ENCODE data around the gene SMIM41.

Gene SMIM41

GRCh38 chr12:52050116-52050757, 29.3 kb upstream of the SMIM41 start:
- DNase-seq (ENCODE audit: low read depth in 2 of 2), result peak; percentile 48 to 79
- no peak for TF ChIP-seq CTCF (IDR thresholded peaks at IDR 0.05; ENCODE audit: low read depth, low read length)
- H3K4me3 ChIP-seq (replicated peaks in 1 of 2; ENCODE audit: low read depth in 2 of 2, low read length in 2 of 2), result peak overlapping the region; percentile 56 to 58

DNA sequence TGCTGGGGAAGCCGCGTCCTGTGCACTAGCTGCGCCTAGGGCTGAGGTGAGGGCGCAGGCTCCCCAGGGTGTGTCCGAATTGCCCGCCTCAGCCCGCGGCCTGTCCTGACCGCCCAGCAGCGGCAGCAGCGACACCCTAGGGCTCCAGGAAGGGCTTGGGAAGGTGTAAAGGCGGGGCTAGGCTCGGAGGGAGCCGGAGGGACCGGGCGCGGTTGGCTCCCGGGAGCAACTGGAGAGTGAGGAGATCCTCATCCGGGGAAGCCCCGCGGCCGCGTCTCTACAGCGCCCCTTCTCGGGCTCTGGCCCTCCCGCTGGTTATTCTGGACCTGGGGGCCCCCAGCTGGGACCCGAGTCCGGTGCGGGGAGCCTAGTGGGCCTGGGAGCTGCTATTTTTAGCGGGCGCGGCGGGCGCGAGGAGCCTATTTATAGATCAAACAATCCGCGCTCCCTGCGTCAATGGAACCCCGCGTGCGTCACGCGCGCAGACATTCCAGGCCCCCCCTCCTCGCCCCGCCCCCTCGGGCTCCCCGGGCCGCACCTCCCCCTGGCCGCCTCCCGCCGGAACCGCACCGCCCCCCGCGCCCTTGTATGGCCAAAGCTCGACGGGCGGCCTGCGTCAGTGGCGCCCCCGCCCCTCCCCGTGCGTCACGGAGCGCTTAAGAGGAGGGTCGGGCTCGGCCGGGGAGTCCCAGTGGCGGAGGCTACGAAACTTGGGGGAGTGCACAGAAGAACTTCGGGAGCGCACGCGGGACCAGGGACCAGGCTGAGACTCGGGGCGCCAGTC, 28.6 kb upstream of the SMIM41 start, which contains the start of gene NR4A1:
Gene NR4A1 (plus strand): TSS at position 685 of the 784 bp plus-strand sequence. CDS start 2,887 bp downstream, outside the sequence.
- DNase-seq (ENCODE audit: low read depth in 2 of 2), result peak; percentile 95 to 99
- peak; percentile 5 for TF ChIP-seq CTCF (IDR thresholded peaks at IDR 0.05; ENCODE audit: low read depth, low read length)
- peak within 1 kb of the TSS; percentile 63 for H3K4me3 ChIP-seq (replicated peaks in 1 of 2; ENCODE audit: low read depth in 2 of 2, low read length in 2 of 2)

DNA sequence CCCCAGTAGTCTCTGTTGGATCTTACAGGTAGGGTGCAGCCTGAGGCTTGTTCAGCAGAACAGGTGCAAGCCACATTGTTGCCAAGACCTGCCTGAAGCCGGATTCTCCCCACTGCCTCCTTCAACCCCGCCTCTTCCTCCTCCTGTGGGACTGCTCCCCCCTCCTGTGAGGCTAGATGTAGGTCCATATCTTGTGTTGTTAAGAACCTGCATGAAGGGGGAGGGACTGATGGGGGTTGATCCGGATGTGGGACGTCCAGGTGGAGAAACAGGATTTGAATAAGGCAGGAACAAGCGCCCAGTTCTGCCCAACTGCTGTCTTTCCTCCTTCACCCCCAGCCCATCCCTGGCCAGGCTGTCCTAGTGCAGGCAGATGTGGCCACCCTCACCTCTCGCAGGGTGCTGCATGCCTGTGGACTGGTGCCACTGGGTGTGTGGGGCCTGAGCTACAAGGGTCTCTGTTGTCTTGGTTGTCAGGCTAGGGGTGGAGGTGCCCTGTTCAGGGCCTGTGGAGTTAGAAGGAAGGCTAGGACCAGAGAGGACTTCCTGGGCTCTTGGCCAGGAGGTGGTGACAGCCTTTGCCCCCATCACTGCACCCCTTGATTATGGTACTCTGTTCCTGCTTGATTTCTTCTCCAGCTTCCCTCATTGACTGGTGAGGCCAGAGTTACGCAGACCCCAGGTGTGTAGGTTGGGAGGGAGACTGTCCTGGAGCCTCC, 26.9 kb upstream of the SMIM41 start:
- H3K4me3 ChIP-seq (replicated peaks in 1 of 2; ENCODE audit: low read depth in 2 of 2, low read length in 2 of 2), result peak overlapping the region; percentile 63
- TF ChIP-seq CTCF (IDR thresholded peaks at IDR 0.05; ENCODE audit: low read depth, low read length), result no peak
- DNase-seq (ENCODE audit: low read depth in 2 of 2), result peak in 1 of 2 donors; percentile 74

DNA sequence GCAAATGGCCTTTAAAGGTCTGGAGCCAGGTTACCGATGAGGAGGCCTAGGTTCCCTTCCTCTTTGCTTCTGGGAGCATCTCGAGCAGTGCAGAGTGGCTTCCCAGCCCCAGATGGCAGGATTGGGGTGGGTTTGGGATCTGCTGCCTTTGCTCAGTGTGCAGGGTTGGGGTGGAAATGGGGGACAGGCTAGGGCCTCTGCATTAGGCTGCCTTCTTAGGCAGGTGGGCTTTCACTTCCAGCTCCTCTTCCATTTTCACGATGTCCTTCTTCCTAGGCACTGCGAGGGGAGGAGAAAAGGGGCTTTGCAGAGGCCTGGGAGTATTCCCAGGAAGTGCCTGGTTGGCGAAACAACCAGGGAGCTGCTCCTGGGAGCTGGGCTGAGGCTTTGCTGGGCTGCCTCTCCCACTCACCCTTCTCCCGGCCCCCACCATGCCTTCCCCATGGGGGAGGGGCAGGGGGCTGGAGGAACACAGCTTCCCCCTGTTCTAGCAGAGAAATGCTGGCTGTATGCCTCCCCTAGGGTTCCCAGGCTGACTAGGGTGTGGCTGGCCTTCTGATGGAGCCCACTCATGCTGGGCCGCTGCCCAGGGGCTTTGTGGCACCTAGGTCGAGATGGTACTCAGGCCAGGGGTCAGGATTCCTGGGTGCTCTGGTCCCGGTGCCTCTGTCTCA, 25.8 kb upstream of the SMIM41 start:
- DNase-seq (ENCODE audit: low read depth in 2 of 2), result peak in 1 of 2 donors; percentile 79
- no peak overlapping the region for H3K4me3 ChIP-seq (replicated peaks in 1 of 2; ENCODE audit: low read depth in 2 of 2, low read length in 2 of 2)
- TF ChIP-seq CTCF (IDR thresholded peaks at IDR 0.05; ENCODE audit: low read depth, low read length), result no peak

- TF ChIP-seq CTCF (IDR thresholded peaks at IDR 0.05; ENCODE audit: low read depth, low read length), result no peak
- peak in 1 of 2 donors; percentile 77 for DNase-seq (ENCODE audit: low read depth in 2 of 2)
- H3K4me3 ChIP-seq (replicated peaks in 1 of 2; ENCODE audit: low read depth in 2 of 2, low read length in 2 of 2), result no peak overlapping the region
These were observed 25.2 kb upstream of the SMIM41 start for GRCh38 chr12:52054231-52054832.

All from cardiac fibroblast (primary cell).